Ecto neural progenitor cell (in vitro differentiated cells): Measurements from ENCODE around the gene FOXO3.

Source experiments
- DNase-seq: peaks from one replicate; pipeline ENCODE4 v3.0.0-alpha.2; 2018; ENCODE audit warnings: low spot score

The FOXO3 gene

GRCh38 chr6:108575905-108576494 lies 15.3 kb downstream of the FOXO3 start:
- DNase-seq: no peak

GRCh38 chr6:108576709-108577108 lies 16.0 kb downstream of the FOXO3 start:
- DNase-seq: no peak

GRCh38 chr6:108578166-108578565 lies 17.4 kb downstream of the FOXO3 start:
- no peak for DNase-seq

GRCh38 chr6:108578595-108579327 lies 18.0 kb downstream of the FOXO3 start:
- DNase-seq: no peak

GRCh38 chr6:108579328-108579721 lies 18.6 kb downstream of the FOXO3 start:
- no peak for DNase-seq

- DNase-seq: no peak
Observed at GRCh38 chr6:108580646-108581045, 19.9 kb downstream of the FOXO3 start.

GRCh38 chr6:108581237-108581931 lies 20.7 kb downstream of the FOXO3 start:
- DNase-seq: no peak

GRCh38 chr6:108581932-108582475 lies 21.3 kb downstream of the FOXO3 start:
- DNase-seq: no peak

GRCh38 chr6:108582618-108583017 lies 21.9 kb downstream of the FOXO3 start:
- DNase-seq: no peak

GRCh38 chr6:108584323-108584722 lies 23.6 kb downstream of the FOXO3 start:
- DNase-seq: no peak

- no peak for DNase-seq
Observed at GRCh38 chr6:108585359-108585758, 24.6 kb downstream of the FOXO3 start.

- no peak for DNase-seq
Observed at GRCh38 chr6:108585921-108586536, 25.3 kb downstream of the FOXO3 start.

- no peak for DNase-seq
Observed at GRCh38 chr6:108587258-108588059, 26.7 kb downstream of the FOXO3 start.

GRCh38 chr6:108588586-108588985 lies 27.9 kb downstream of the FOXO3 start:
- DNase-seq: no peak

- DNase-seq: peak; percentile 78
Observed at GRCh38 chr6:108589244-108589791, 28.6 kb downstream of the FOXO3 start.

GRCh38 chr6:108591040-108591816 lies 30.5 kb downstream of the FOXO3 start:
- DNase-seq: no peak

- DNase-seq: no peak
Observed at GRCh38 chr6:108592371-108593337, 31.9 kb downstream of the FOXO3 start.

GRCh38 chr6:108594151-108594550 lies 33.4 kb downstream of the FOXO3 start:
- DNase-seq: no peak

- no peak for DNase-seq
Observed at GRCh38 chr6:108594640-108595039, 33.9 kb downstream of the FOXO3 start.
